ENCODE data around the gene RASAL2.
"Not testable (repeated sequence)": the region's sequence is repeated elsewhere in the genome, so short reads cannot be mapped to it uniquely, and the experiment has no call there.

The RASAL2 gene

DNA sequence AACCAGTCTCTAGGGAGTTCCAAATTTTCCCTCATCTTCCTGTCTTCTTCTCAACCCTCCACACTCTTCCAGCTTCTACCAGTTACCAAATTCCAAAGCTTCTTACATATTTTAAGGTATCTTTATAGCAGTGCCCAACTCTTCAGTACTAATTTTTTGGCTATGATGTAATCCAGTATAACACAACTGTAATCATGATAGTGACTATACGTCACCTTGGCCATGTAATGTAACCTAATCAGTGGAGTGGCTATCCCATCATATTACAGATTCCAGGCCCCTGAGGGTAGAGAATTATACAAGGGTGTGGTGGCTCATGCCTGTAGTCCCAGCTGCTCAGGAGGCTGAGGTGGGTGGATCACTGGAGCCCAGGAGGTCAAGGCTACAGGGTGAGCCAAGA, 259.6 kb downstream of the RASAL2 start:
- no peak for DNase-seq

DNA sequence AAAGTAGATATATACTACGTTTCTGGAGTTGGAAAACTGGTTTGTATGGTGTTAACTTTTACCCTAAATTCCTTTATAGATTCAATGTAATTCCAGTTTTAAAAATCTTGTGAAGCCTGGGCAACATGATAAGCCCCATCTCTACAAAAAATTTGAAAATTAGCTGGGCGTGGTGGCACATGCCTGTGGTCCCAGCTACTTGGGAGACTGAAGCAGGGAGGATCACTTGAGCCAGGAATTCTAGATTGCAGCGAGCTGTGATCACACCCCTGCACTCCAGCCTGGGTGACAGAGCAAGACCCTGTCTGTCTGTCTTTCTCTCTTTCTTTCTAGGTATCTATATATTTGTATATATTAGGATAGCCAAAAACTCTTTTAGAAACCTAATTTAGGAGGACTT, 260.9 kb downstream of the RASAL2 start:
- DNase-seq = peak; percentile 28

DNA sequence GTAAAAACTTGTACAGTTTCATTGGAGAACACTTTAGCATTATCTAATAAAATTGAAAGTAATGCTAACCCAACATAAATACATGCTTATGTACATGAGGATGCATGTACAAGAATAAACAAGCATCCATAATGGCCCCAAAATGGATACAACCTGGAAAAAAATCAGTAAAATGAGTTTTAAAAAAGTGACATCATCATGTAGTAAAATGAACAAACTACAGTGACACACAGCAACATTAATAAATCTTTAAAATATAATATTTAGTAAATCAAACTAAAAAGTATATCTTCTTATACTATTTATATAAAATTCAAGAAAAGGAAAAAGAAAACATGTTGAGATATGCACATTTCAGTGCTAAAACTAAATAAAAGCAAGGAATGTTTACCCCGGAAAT, 262.4 kb downstream of the RASAL2 start:
- DNase-seq = no peak

DNA sequence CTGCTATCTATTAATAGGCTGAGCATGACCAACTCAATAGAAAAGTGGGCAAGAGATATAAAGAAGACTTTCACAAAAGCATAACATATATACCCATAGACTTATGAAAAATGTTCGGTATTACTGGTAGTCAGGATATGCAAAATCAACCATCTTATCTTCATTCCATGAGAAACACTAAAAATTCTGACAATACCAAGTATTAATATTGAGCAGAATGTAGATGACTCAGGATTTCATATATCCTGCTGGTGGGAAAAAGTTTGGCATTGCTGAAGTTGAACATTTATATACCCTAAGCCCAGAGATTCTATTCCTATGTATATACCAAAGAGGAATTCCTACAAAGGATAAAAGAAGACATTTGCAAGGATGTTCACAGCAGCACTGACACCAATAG, 264.6 kb downstream of the RASAL2 start:
- DNase-seq = peak; percentile 32

DNA sequence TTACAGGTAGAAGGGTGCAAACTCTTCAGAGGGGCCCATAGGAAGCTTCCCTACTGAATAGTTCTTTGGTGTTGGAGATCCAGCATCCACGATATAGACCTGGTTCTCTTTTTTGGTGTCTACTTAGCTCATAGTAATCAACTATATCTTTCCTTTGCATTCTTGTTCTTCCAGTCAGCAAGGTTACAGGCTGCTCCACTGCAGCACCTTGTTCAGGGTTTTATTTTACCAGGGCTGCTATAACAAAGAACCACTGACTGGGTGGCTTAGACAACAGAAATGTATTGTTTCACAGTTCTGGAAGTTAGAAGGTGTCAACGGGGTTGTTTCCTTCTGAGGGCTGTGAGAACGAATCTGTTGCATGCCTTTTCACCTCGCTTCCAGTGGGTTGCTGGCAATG, 266.5 kb downstream of the RASAL2 start:
- no peak for DNase-seq

DNA sequence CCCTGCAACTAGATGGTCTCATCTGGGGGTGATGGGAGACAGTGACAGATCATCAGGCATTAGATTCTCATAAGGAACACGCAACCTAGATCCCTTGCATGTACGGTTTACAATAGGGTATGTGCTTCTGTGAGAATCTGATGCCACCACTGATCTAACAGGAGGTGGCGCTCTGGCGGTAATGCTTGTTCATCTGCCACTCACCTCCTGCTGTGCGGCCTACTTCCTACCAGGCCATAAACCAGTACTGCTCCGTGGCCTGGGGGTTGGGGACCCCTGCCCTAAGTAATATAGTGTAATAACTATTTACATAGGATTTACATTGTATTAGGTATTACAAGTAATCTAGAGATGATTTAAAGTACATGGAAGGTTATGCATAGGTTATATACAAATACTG, 267.9 kb downstream of the RASAL2 start:
- DNase-seq = no peak

DNA sequence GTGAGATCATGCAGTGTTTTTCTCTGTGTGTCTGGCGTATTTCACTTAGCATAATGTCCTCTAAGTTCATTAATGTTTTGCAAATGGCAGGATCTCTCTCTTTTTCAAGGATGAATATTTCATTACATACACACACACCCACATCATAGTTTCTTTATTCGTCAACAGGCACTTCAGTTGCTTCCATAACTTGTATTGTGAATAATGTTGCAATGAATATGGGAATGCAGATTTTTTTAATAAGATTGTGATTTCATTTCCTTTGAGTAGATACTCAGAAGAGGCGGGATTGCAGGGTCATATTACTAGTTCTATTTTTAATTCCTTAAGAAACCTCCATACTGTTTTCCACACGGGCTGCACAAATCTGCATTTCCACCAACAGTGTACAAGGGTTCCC, 268.8 kb downstream of the RASAL2 start:
- DNase-seq = peak; percentile 64

DNA sequence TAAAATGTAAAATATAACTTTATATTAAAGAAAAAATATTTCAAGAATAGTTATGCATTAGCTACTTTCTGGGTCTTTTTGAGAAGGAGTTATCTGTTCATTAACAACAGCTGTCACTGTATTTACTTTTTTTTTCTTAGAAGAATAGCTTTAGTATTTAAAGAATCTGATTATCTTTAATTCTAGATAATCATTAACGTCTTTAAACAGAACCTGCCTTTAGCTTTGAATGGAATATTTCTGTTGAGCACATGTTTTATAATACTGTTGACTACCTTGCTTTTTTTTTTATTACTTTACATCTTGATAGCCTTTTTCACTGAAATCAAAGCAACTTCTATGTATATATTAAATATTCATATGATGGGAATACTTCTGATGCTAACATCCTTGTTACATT, 270.9 kb downstream of the RASAL2 start:
- no peak for DNase-seq

DNA sequence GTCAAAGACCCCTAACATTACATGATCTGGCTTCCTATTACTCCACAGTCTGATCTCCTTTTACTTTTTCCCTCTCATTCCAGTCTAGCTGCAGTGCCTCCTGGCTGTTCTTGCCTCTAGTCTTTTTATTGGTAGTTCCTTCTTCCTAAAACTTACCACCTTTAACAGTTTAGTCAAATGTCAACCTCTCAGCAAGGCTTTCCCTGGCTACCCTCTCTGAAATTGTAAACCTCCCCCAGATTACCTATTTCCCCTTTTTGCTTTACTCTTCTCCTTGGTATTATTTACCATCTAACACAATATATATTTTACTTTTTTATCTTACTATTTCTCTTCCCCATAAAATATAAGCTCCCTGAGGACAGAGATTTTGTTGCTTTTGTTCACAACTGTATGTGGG, 273.2 kb downstream of the RASAL2 start:
- DNase-seq = no peak

DNA sequence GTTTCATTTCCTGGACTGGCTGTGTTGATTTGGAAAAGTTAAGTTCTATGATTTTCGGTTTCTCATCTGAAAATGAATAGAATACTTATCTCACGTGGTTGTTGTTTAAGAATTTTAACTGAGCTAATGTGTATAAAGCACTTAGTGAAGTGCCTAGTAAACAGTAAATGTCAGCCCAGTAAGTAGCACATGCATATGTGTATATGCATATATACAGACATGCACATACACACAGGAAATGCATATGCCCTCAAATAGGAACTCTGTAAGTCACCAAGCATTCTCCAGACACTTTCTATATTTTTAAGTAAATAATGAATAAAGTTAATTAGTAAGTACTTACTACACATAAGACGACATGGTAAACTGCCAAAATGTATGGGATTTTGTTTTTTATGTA, 274.3 kb downstream of the RASAL2 start:
- no peak for DNase-seq

DNA sequence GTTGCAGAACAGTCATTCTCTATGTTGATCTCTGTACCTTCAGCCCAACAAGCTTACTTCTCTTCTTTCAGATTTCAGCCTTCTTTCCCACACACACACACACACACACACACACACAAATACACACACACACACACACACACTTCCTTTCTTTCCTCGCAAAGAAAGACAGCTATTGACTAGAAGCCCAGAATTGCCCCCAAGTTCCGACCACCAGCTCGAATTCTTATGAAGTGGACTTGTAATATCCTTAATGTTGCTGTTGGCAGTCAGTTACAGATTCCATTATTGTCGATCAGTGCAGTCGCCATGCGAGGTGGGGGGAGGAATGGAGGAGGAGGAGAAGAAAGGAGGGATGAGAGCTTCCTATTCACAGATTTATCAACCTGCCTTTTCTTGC, 277.3 kb downstream of the RASAL2 start:
- peak; percentile 61 for DNase-seq

DNA sequence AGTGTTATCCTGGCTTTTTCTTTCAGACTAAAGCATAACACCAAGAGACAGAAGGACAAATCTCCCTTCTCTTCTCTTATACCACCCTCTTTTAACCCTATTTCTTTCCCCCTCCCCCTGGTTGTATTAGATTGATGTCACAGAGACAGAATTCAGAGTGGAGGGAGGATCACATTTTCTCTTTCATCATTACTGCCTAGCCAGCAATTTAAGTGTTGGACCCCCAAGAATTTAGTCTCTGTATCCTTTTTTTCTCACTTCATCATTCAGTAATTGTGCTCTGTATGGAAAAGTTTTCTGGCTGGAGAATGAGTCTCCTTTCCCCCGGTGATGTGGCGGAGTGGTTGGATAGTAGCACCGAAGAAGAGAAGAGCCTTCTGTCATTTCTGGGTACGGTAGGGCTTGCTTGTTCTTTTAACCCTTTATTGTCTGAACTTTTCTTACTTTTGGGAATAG, 278.1 kb downstream of the RASAL2 start:
- no peak for DNase-seq

DNA sequence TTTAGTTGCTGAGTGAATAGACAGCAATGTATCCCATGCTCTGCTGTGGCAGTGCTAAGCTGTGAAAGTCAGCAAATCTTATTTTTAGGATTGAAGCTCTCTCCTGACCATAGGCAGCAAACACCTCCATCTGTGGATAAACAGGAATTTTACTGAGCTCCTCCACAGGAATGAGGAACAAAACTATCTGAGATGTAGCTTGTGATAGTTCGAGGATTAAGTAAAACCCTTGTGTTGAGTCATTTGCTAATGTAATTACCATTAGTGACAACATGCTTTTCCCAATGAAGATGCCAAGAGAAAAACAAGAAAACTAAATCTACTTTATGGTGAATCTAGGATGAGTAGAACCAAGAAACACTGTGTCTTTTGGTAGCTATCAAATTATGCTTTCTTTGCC, 280.1 kb downstream of the RASAL2 start:
- no peak for DNase-seq

DNA sequence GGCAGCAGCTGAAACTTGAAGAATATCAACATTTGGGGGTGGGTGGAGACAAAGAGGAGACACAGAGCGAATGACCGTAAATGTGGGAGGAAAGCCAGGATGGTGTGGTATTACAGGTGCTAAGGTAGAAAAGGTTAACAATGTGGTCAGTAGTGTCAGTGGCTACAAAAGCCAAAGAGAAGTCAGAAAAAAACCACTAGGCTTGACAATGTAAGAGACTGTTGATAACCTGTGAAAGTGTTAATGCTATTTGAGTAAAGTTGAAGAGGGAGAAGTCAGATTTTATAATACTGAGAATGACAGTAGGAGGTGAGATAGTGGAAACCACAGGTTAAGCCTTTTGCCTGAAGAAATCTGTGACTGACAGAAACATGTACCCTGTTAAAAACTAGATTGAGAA, 282.1 kb downstream of the RASAL2 start:
- DNase-seq = no peak

DNA sequence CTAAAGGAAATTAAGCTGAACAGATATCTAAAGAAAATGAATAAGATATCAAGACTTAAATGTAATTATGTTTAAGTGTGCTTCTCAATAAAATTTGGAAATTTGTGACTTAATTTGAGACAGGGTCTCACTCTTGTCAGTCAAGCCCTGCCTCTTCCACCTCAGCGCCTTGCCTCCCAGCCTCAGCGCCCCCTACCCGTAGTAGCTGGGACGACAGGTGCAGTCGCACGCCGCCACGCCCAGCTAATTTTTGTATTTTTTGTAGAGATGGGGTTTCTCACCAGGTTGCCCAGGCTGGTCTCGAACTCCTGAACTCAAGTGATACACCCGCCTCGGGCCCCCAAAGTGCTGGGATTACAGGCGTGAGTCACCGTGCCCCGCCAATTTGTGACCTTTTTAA, 285.9 kb downstream of the RASAL2 start:
- no peak for DNase-seq

DNA sequence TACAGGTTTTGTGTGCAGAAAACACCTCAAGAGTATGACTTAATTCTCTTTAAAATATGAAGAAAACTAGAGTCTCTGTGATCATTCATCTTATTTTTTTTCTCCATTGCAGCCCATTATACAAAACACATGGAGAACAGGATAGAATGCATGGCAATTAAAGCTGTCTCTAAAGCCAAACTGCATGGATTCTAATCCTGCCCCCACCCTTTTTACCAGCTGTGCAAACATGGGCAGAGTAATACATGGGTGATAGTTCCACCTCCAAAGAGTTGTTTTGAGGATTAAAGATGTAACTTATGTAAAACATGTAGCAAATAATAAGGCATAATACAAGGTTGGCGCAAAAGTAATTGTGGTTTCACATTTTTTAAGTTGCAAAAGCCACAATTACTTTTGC, 288.5 kb downstream of the RASAL2 start:
- DNase-seq = no peak

DNA sequence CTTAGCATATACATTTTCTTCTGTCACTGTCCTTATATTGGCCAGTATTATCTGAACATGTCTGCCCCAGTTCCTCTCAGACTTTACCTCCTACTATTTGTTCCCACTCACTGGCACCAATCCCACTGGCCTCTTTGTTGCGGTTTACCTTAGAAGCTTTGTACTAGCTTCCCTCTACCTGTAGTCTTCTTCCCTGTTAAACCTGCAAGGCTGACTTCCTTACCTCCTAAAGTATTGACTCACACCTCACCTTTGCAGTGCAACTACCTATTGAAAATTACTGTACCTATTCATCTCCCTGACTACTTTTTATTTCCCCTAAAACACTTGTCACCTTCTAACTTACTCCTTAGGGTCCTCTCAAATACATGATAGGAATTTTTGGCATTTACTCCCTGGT, 291.8 kb downstream of the RASAL2 start:
- no peak for DNase-seq

DNA sequence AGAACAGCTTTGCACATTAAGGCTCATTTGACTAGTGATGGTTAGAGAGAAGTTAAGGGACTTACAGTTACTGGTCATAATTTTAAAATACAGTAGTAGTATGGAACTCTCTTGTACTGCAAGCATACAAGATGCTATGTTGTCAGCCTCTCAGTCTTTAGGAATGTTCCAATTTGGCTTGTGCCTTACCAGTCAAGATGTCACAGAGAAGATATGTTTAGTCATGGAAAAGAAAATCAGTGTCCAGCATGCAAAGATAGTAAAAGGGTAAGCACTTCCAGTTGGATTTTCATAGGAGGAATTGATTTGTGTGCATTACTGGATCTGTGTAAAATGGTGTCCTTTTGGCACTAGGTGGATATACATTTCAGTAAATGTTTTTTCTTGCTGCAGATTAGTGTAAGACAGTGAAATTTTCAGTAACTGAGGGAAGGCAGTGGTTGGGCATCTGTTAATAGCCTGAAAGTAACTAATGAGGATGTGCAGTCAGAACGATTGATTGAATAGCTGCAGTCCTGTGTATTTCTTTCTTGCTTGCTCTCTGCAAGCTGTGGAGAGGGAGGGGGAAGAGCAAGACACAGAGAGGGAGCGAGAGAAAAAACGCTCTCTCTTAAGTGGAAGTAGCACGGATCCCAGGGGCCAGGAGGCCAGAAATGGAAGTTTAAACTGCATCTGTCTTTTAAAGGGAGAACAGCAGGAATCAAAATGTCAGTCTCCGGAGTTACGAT, 294.7 kb downstream of the RASAL2 start:
- DNase-seq = peak; percentile 60

DNA sequence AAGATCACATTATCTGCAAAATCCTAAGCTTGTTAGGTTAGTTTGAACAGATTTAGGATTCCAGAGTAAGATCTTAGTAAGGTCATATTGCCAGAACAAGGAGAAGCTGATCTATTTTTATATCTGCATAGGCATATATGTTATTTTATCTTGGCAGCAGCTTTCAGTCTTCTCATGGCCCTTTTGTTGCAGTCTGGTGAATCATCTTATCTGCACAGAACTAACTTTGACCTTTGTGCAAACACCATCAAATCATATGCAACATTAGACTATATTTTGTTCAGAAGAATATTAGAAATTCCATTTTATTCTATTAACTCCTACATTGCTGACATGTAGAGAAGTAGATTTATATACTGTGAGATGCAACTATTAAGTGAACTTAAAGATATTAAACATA, 295.5 kb downstream of the RASAL2 start:
- peak; percentile 34 for DNase-seq

DNA sequence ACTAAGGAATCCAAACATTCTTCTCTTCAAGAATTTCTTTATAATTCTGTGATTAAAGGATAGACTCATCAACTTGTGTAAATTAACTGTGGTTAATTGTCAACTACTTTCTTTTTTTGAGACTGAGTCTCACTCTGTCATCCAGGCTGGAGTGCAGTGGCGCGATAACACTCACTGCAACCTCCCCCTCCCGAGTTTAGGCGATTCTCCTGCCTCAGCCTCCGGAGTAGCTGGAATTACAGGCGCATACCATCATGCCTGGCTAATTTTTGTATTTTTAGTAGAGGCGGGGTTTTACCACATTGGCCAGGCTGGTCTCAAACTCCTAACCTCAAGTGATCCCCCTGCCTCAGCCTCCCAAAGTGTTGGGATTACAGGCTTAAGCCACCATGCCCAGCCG, 296.4 kb downstream of the RASAL2 start:
- not testable (repeated sequence) for DNase-seq

DNA sequence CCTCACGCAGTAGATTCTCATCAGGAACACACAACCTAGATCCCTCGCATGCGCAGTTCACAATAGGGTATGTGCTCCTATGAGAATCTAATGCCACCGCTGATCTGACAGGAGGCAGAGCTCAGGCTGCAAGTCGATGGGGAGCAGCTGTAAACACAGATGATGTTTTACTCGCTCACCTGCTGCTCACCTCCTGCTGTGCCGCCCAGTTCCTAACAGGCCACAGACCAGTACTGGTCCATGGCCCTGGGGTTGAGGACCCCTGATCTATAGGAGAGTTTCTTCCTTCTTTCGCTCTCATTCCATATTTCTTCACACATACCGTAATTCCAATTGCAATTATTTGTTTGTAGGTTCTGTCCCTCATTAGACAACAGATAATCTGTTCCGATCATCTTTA, 299.5 kb downstream of the RASAL2 start:
- no peak for DNase-seq

DNA sequence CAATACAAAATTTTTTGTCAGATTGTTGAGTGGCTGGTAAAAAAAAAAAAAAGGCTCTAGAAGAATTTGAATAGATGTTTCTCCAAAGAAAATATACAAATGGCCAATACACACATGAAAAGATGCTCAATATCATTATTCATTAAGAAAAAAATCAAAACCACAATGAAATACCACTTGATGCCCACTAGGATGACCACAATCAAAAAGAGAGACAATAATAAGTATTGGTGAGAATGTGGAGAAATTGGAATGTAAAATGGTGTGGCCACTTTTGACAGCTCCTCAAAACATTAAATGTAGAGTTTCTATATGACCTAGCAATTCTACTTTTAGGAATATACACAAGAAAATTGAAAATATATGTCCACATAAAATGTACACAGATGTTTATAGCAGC, 302.9 kb downstream of the RASAL2 start:
- DNase-seq = no peak

DNA sequence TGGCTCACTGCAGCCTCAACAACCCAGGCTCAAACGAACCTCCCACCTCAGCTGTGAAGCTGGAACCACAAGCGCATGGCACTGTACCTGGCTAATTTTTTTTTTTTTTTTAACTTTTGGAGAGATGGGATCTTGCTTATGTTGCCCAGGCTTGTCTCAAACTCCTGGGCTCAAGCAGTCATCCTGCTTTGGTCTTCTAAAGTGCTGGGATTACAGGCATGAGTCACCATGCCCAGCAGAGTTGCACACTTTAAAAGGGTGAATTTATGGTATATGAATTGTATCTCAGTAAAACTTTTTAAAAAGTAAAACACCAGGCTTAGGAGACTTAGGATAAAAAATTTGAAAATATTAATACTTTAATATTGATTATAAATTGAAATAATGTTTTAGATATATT, 303.8 kb downstream of the RASAL2 start:
- no peak for DNase-seq

DNA sequence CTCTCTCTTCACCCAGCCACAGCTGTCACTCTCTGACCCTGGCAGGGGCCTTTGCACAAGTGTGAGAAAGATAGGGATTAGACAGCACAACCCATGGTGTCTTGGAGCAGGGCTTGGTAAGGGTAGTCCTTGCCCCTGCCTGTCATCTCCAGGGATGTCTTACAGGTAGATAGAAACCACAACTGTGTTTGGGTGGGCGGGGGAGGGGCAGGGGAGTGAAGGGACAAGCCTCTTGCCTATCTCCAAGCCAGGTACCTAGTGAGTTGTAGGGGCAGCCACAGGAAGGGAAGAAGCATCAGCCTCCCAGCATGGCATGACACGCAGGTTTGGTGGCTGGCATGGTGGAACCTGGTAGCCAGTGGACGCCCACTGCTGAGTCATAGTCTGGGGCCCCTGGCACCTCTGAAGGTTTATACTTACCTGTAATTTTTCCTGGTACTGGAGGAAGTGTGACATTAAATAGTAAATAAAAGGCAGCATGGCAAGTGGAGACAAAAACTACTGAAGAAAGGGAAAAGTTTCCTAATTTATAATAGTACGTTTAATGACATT, 305.3 kb downstream of the RASAL2 start:
- no peak for DNase-seq

DNA sequence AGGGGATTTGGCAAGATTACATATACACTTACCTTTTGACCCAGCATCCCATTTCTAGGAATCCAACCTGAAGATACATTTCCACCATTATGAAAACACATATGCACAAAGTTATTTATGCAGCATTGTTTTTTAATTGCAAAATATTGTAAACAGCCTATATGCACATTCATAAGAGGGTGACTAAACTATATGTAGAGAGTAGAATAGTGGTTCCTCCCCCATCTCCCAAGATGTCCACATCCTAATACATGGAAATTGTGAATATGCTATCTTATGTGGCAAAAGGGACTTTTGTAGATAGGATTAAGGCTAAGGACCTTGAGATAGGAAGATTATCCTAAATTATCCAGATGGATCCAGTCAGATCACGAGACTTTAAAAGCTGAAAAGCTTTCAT, 311.2 kb downstream of the RASAL2 start:
- DNase-seq = no peak
